ENCODE results near the gene FBXL13. TPM values are rescaled to one million over a fixed set of nuclear protein-coding genes. Genes with fewer than 3 reads are reported as not detected.

FBXL13 gene
- total and polyA plus RNA-seq, 2 experiments from 2014 or later: 1.2 to 2.5 TPM

DNA sequence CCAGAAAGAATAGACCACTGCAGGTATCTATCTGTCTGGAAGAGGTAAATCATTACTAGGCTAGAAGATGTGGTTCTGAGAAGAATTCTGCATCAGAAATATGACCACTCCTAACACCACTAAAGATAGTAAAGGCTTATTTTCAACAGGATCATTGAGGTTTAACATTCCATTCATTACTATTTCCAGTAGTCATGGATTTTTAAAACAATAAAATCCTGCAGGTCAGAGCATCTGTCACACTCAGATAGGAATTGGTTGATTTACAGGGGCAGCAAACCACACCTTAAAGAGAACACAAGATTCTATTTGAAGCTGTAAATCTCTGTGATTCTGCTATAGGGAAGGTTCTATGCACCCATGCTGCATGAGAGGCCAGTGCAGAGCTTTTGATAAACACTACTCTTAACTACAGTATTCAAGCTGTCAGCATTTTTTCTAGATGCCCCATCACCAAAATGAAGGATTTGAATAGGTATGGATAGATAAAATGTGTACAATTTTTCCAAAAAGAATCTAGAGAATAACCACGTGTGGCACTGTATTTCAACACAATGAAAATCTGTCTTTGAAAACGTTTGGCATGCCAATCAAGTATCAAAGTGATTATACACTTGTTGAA is 147.2 kb downstream of the FBXL13 start (continued):
- TF ChIP-seq, protein P1, sequence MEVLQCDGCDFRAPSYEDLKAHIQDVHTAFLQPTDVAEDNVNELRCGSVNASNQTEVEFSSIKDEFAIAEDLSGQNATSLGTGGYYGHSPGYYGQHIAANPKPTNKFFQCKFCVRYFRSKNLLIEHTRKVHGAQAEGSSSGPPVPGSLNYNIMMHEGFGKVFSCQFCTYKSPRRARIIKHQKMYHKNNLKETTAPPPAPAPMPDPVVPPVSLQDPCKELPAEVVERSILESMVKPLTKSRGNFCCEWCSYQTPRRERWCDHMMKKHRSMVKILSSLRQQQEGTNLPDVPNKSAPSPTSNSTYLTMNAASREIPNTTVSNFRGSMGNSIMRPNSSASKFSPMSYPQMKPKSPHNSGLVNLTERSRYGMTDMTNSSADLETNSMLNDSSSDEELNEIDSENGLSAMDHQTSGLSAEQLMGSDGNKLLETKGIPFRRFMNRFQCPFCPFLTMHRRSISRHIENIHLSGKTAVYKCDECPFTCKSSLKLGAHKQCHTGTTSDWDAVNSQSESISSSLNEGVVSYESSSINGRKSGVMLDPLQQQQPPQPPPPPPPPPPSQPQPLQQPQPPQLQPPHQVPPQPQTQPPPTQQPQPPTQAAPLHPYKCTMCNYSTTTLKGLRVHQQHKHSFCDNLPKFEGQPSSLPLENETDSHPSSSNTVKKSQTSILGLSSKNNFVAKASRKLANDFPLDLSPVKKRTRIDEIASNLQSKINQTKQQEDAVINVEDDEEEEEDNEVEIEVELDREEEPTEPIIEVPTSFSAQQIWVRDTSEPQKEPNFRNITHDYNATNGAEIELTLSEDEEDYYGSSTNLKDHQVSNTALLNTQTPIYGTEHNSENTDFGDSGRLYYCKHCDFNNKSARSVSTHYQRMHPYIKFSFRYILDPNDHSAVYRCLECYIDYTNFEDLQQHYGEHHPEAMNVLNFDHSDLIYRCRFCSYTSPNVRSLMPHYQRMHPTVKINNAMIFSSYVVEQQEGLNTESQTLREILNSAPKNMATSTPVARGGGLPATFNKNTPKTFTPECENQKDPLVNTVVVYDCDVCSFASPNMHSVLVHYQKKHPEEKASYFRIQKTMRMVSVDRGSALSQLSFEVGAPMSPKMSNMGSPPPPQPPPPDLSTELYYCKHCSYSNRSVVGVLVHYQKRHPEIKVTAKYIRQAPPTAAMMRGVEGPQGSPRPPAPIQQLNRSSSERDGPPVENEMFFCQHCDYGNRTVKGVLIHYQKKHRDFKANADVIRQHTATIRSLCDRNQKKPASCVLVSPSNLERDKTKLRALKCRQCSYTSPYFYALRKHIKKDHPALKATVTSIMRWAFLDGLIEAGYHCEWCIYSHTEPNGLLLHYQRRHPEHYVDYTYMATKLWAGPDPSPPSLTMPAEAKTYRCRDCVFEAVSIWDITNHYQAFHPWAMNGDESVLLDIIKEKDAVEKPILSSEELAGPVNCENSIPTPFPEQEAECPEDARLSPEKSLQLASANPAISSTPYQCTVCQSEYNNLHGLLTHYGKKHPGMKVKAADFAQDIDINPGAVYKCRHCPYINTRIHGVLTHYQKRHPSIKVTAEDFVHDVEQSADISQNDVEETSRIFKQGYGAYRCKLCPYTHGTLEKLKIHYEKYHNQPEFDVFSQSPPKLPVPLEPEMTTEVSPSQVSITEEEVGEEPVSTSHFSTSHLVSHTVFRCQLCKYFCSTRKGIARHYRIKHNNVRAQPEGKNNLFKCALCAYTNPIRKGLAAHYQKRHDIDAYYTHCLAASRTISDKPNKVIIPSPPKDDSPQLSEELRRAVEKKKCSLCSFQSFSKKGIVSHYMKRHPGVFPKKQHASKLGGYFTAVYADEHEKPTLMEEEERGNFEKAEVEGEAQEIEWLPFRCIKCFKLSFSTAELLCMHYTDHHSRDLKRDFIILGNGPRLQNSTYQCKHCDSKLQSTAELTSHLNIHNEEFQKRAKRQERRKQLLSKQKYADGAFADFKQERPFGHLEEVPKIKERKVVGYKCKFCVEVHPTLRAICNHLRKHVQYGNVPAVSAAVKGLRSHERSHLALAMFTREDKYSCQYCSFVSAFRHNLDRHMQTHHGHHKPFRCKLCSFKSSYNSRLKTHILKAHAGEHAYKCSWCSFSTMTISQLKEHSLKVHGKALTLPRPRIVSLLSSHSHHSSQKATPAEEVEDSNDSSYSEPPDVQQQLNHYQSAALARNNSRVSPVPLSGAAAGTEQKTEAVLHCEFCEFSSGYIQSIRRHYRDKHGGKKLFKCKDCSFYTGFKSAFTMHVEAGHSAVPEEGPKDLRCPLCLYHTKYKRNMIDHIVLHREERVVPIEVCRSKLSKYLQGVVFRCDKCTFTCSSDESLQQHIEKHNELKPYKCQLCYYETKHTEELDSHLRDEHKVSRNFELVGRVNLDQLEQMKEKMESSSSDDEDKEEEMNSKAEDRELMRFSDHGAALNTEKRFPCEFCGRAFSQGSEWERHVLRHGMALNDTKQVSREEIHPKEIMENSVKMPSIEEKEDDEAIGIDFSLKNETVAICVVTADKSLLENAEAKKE (CRISPR knock-in tag; IDR thresholded peaks at IDR 0.05): no peak
- TF ChIP-seq EZH2phosphoT487 (IDR thresholded peaks at IDR 0.05; ENCODE audit: unreplicated experiment) (no peak), CREB1 (CRISPR knock-in tag; IDR thresholded peaks at IDR 0.05; ENCODE audit: low read depth) (no peak), NANOG (IDR thresholded peaks at IDR 0.05; ENCODE audit: borderline replicate concordance) (no peak), JUNB (IDR thresholded peaks at IDR 0.05; ENCODE audit: unreplicated experiment) (no peak), POLR2AphosphoS5 (IDR thresholded peaks at IDR 0.05; ENCODE audit: low read depth) (no peak), ZNF331 (CRISPR knock-in tag; IDR thresholded peaks at IDR 0.05; ENCODE audit: low read depth) (no peak)
- TF ChIP-seq, protein P2, sequence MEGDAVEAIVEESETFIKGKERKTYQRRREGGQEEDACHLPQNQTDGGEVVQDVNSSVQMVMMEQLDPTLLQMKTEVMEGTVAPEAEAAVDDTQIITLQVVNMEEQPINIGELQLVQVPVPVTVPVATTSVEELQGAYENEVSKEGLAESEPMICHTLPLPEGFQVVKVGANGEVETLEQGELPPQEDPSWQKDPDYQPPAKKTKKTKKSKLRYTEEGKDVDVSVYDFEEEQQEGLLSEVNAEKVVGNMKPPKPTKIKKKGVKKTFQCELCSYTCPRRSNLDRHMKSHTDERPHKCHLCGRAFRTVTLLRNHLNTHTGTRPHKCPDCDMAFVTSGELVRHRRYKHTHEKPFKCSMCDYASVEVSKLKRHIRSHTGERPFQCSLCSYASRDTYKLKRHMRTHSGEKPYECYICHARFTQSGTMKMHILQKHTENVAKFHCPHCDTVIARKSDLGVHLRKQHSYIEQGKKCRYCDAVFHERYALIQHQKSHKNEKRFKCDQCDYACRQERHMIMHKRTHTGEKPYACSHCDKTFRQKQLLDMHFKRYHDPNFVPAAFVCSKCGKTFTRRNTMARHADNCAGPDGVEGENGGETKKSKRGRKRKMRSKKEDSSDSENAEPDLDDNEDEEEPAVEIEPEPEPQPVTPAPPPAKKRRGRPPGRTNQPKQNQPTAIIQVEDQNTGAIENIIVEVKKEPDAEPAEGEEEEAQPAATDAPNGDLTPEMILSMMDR (conservative IDR thresholded peaks at IDR 0.05; ENCODE audit: low read depth in 2 of 2): no peak

DNA sequence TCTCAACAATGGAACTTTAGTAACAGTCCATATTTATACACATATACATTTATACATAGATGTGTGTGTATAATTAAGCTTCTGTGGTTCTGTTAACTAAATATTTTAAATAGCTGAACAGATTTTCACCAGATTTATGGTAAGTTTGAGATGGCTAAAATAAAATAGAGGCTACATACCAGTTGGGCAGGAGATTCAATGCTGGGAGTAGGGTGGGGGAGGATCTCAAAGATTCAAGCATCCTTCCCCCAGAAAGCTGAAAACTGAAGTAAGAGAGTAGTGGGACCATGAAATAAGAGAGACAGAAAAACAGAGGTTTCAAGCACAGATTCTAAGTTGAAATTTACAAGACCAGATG is 147.8 kb downstream of the FBXL13 start:
- Histone ChIP-seq H3K4me1 (ENCODE audit: insufficient read depth) (peaks cover 29% of the 10 kb centered on the region), H2AFZ (no peak overlapping the region), H3K79me2 (replicated peaks; ENCODE audit: insufficient read depth) (no peaks in the 10 kb centered on the region), H3F3A (replicated peaks; ENCODE audit: low read depth) (no peaks in the 10 kb centered on the region), H3K36me3 (ENCODE audit: insufficient read depth) (no peaks in the 10 kb centered on the region), H3K27me3 (ENCODE audit: insufficient read depth) (no peaks in the 10 kb centered on the region), H3K4me2 (peak overlapping the region; percentile 64), H3K4me3 (no peak overlapping the region), H3K27ac (ENCODE audit: low read depth) (no peak overlapping the region), H4K20me1 (replicated peaks; ENCODE audit: insufficient read depth) (no peaks in the 10 kb centered on the region), H3K9me2 (ENCODE audit: insufficient read depth) (no peaks in the 10 kb centered on the region)
- no peak for ATAC-seq
- Mint-ChIP-seq H3K27ac (no peak overlapping the region), H3K36me3 (ENCODE audit: low read depth) (0 out of 3 replicates have a peak, but pooled peaks cover 3% of the 10 kb centered on the region), H3K9me3 (no peaks in the 10 kb centered on the region), H3K27me3 (ENCODE audit: insufficient read depth, low read depth, poor library complexity) (peaks cover 6% of the 10 kb centered on the region), H3K4me3 (no peak overlapping the region), H3K4me1 (peaks cover 20% of the 10 kb centered on the region)
- DNase-seq (ENCODE audit: low spot score): no peak
- TF ChIP-seq JUNB (IDR thresholded peaks at IDR 0.05; ENCODE audit: unreplicated experiment) (no peak), POLR2AphosphoS5 (IDR thresholded peaks at IDR 0.05; ENCODE audit: low read depth) (no peak), EZH2phosphoT487 (IDR thresholded peaks at IDR 0.05; ENCODE audit: unreplicated experiment) (no peak)

Data from GM23338 (cell line).